Germinal center (tissue), 1 donor: ENCODE results near the gene FANCC.
"Not testable (repeated sequence)": the region's sequence is repeated elsewhere in the genome, so short reads cannot be mapped to it uniquely, and the experiment has no call there.

Source experiments
- DNase-seq: peaks from one replicate; pipeline ENCODE4 v3.0.0; 2012; ENCODE audit warnings: mixed read lengths, low spot score

FANCC gene

GRCh38 chr9:95283673-95284072 is 33.8 kb downstream of the FANCC start:
- DNase-seq: no peak

- no peak for DNase-seq
Observed at GRCh38 chr9:95282332-95282731, 35.2 kb downstream of the FANCC start.

- DNase-seq: no peak
Observed at GRCh38 chr9:95280745-95281144, 36.8 kb downstream of the FANCC start.

- no peak for DNase-seq
Observed at GRCh38 chr9:95277509-95277908, 40.0 kb downstream of the FANCC start.

GRCh38 chr9:95276395-95276954 is 41.0 kb downstream of the FANCC start:
- DNase-seq: no peak

- DNase-seq: not testable (repeated sequence)
Observed at GRCh38 chr9:95274160-95274559, 43.3 kb downstream of the FANCC start.

GRCh38 chr9:95273369-95274022 is 44.0 kb downstream of the FANCC start:
- DNase-seq: no peak

- no peak for DNase-seq
Observed at GRCh38 chr9:95272830-95273229, 44.7 kb downstream of the FANCC start.

GRCh38 chr9:95270790-95271189 is 46.7 kb downstream of the FANCC start:
- no peak for DNase-seq

- DNase-seq: not testable (repeated sequence)
Observed at GRCh38 chr9:95269803-95270773, 47.4 kb downstream of the FANCC start.

- DNase-seq: no peak
Observed at GRCh38 chr9:95268681-95269080, 48.8 kb downstream of the FANCC start.

GRCh38 chr9:95266649-95267048 is 50.9 kb downstream of the FANCC start:
- DNase-seq: no peak

- DNase-seq: no peak
Observed at GRCh38 chr9:95265960-95266359, 51.5 kb downstream of the FANCC start.

- no peak for DNase-seq
Observed at GRCh38 chr9:95264954-95265615, 52.4 kb downstream of the FANCC start.

- DNase-seq: no peak
Observed at GRCh38 chr9:95261890-95262289, 55.6 kb downstream of the FANCC start.

GRCh38 chr9:95250462-95251221 is 66.9 kb downstream of the FANCC start:
- DNase-seq: no peak

GRCh38 chr9:95249986-95250385 is 67.5 kb downstream of the FANCC start:
- DNase-seq: no peak

- no peak for DNase-seq
Observed at GRCh38 chr9:95246547-95246946, 71.0 kb downstream of the FANCC start.

GRCh38 chr9:95242613-95243012 is 74.9 kb downstream of the FANCC start:
- DNase-seq: no peak

- no peak for DNase-seq
Observed at GRCh38 chr9:95239071-95239470, 78.4 kb downstream of the FANCC start.

GRCh38 chr9:95237336-95237735 is 80.2 kb downstream of the FANCC start:
- DNase-seq: no peak

GRCh38 chr9:95230046-95230445 is 87.5 kb downstream of the FANCC start:
- no peak for DNase-seq
